IPS-20b (cell line): ENCODE results near the gene MRPL57.
"Not testable (repeated sequence)": the region's sequence is repeated elsewhere in the genome, so short reads cannot be mapped to it uniquely, and the experiment has no call there.

Experiments
- H3K27ac ChIP-seq: one replicate; pipeline ENCODE4 v1.5.1; 2013; ENCODE audit warnings: low read length
- H3K27me3 ChIP-seq: 2 replicates; pipeline ENCODE4 v1.6.1; 2013; ENCODE audit warnings: mild to moderate bottlenecking, low read length, inconsistent platforms; ENCODE audit not compliant: insufficient read depth
- H3K36me3 ChIP-seq: 2 replicates; pipeline ENCODE4 v1.6.1; 2013; ENCODE audit warnings: low read depth, mild to moderate bottlenecking, inconsistent platforms, low read length, moderate library complexity; ENCODE audit not compliant: insufficient read depth
- H3K4me1 ChIP-seq: 2 replicates; pipeline ENCODE4 v1.6.1; 2013; ENCODE audit warnings: mild to moderate bottlenecking, control low read depth, inconsistent platforms, low read length, moderate library complexity; ENCODE audit not compliant: insufficient read depth
- H3K4me3 ChIP-seq: 2 replicates; pipeline ENCODE4 v1.5.1; 2013; ENCODE audit warnings: mild to moderate bottlenecking, low read length, inconsistent platforms
- H3K9ac ChIP-seq: 2 replicates; pipeline ENCODE4 v1.6.1; 2013; ENCODE audit warnings: low read depth, mild to moderate bottlenecking, inconsistent platforms, low read length, moderate library complexity
- H3K9me3 ChIP-seq: 2 replicates; pipeline ENCODE4 v1.6.1; 2013; ENCODE audit warnings: mild to moderate bottlenecking, low read depth, low read length, inconsistent platforms; ENCODE audit not compliant: insufficient read depth

Gene MRPL57

GRCh38 chr13:21176215-21176981, at the start of gene MRPL57, which contains the start of gene SKA3:
TSS of gene MRPL57 (plus strand) at chr13:21176658. CDS start at chr13:21176917, 259 bp downstream.
TSS of gene SKA3 (minus strand) at chr13:21176552. CDS start at chr13:21176477, 75 bp downstream.
- Histone ChIP-seq H3K36me3 (peaks cover 28% of the 10 kb centered on the region), H3K4me1 (peaks cover 3% of the 10 kb centered on the region; the same call in 1 of the 2 replicates), H3K9me3 (no peaks in the 10 kb centered on the region), H3K27me3 (no peaks in the 10 kb centered on the region), H3K27ac (peak within 1 kb of the TSS; percentile 71), H3K4me3 (peak within 1 kb of the TSS; percentile 97), H3K9ac (peak within 1 kb of the TSS; percentile 94)

- H3K27me3 ChIP-seq, result no peaks in the 10 kb centered on the region
- no peak overlapping the region for H3K9ac ChIP-seq
- no peak overlapping the region for H3K4me3 ChIP-seq
- H3K36me3 ChIP-seq, result no peaks in the 10 kb centered on the region
- H3K27ac ChIP-seq, result no peak overlapping the region
- H3K4me1 ChIP-seq, result no peaks in the 10 kb centered on the region
- H3K9me3 ChIP-seq, result no peaks in the 10 kb centered on the region
Measured at GRCh38 chr13:21130116-21130515, 46.3 kb upstream of the MRPL57 start.

- Histone ChIP-seq H3K4me1 (no peaks in the 10 kb centered on the region), H3K36me3 (no peaks in the 10 kb centered on the region), H3K27me3 (no peaks in the 10 kb centered on the region), H3K27ac (no peak overlapping the region), H3K9ac (peak overlapping the region; percentile 29; the same call in 1 of the 2 replicates), H3K9me3 (no peaks in the 10 kb centered on the region), H3K4me3 (no peak overlapping the region)
Measured at GRCh38 chr13:21133077-21133476, 43.4 kb upstream of the MRPL57 start.

GRCh38 chr13:21134475-21134874, 42.0 kb upstream of the MRPL57 start:
- no peak overlapping the region for H3K4me3 ChIP-seq
- no peaks in the 10 kb centered on the region for H3K9me3 ChIP-seq
- H3K36me3 ChIP-seq, result no peaks in the 10 kb centered on the region
- no peaks in the 10 kb centered on the region for H3K4me1 ChIP-seq
- no peak overlapping the region for H3K9ac ChIP-seq
- H3K27ac ChIP-seq, result no peak overlapping the region
- no peaks in the 10 kb centered on the region for H3K27me3 ChIP-seq

- H3K27me3 ChIP-seq, H3K36me3 ChIP-seq, H3K27ac ChIP-seq, H3K4me1 ChIP-seq, H3K4me3 ChIP-seq, H3K9me3 ChIP-seq, H3K9ac ChIP-seq: not testable (repeated sequence)
Measured at GRCh38 chr13:21135833-21136232, 40.6 kb upstream of the MRPL57 start.

GRCh38 chr13:21137696-21138095, 38.8 kb upstream of the MRPL57 start:
- Histone ChIP-seq H3K4me3 (no peak overlapping the region), H3K9me3 (no peaks in the 10 kb centered on the region), H3K36me3 (peaks cover 5% of the 10 kb centered on the region), H3K27me3 (no peaks in the 10 kb centered on the region), H3K27ac (no peak overlapping the region), H3K4me1 (no peaks in the 10 kb centered on the region; the same call in 1 of the 2 replicates), H3K9ac (no peak overlapping the region)

- Histone ChIP-seq H3K36me3 (peaks cover 13% of the 10 kb centered on the region), H3K9ac (no peak overlapping the region), H3K27ac (no peak overlapping the region), H3K4me1 (no peaks in the 10 kb centered on the region; the same call in 1 of the 2 replicates), H3K9me3 (no peaks in the 10 kb centered on the region), H3K4me3 (no peak overlapping the region), H3K27me3 (no peaks in the 10 kb centered on the region)
Measured at GRCh38 chr13:21138561-21138960, 37.9 kb upstream of the MRPL57 start.

- Histone ChIP-seq H3K36me3 (peaks cover 18% of the 10 kb centered on the region), H3K27me3 (no peaks in the 10 kb centered on the region), H3K4me1 (no peaks in the 10 kb centered on the region; the same call in 1 of the 2 replicates), H3K27ac (no peak overlapping the region), H3K4me3 (peak overlapping the region; percentile 92), H3K9me3 (no peaks in the 10 kb centered on the region), H3K9ac (peak overlapping the region; percentile 79; the same call in 1 of the 2 replicates)
Measured at GRCh38 chr13:21139374-21139773, 37.1 kb upstream of the MRPL57 start.

- Histone ChIP-seq H3K27me3 (no peaks in the 10 kb centered on the region), H3K9ac (no peak overlapping the region), H3K36me3 (peaks cover 52% of the 10 kb centered on the region), H3K9me3 (no peaks in the 10 kb centered on the region), H3K4me3 (peak overlapping the region; percentile 54; the same call in 1 of the 2 replicates), H3K27ac (no peak overlapping the region), H3K4me1 (no peaks in the 10 kb centered on the region; the same call in 1 of the 2 replicates)
Measured at GRCh38 chr13:21142766-21143165, 33.7 kb upstream of the MRPL57 start.

- Histone ChIP-seq H3K27ac (no peak overlapping the region), H3K4me3 (no peak overlapping the region), H3K27me3 (no peaks in the 10 kb centered on the region), H3K9ac (no peak overlapping the region), H3K4me1 (no peaks in the 10 kb centered on the region; the same call in 1 of the 2 replicates), H3K36me3 (peaks cover 53% of the 10 kb centered on the region), H3K9me3 (no peaks in the 10 kb centered on the region)
Measured at GRCh38 chr13:21147827-21148226, 28.6 kb upstream of the MRPL57 start.

GRCh38 chr13:21148557-21149258, 27.8 kb upstream of the MRPL57 start:
- no peak overlapping the region for H3K27ac ChIP-seq
- H3K9me3 ChIP-seq, result no peaks in the 10 kb centered on the region
- H3K4me1 ChIP-seq, result no peaks in the 10 kb centered on the region; the same call in 1 of the 2 replicates
- H3K27me3 ChIP-seq, result no peaks in the 10 kb centered on the region
- peaks cover 44% of the 10 kb centered on the region for H3K36me3 ChIP-seq
- H3K9ac ChIP-seq, result no peak overlapping the region; the same call in 1 of the 2 replicates
- no peak overlapping the region for H3K4me3 ChIP-seq
